NCI-H2081 (cell line): ENCODE data around the gene MYB.
"Not testable (repeated sequence)": the region's sequence is repeated elsewhere in the genome, so short reads cannot be mapped to it uniquely, and the experiment has no call there.

Experiments
- DNase-seq, 2 experiments: peaks; one replicate each; lab custom pipeline; 2025; lab: John Stamatoyannopoulos, UW

The MYB gene

DNA sequence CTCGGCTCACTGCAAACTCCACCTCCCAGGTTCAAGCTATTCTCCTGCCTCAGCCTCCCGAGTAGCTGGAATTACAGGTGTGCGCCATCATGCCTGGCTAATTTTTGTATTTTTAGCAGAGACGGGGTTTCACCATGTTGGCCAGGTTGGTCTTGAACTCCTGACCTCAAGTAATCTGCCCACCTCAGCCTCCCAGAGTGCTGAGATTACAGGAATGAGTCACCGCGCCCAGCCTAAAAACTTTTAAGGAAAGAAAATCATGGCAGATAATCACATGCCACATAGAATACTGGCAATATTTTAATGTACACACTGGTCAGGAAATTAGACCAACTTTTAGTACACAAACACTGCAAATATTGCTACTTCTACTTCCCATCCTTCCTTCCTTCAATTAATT is 16.7 kb upstream of the MYB start:
- DNase-seq, result not testable (repeated sequence)

GRCh38 chr6:135165031-135165430 is 16.1 kb upstream of the MYB start:
- DNase-seq, result no peak

DNA sequence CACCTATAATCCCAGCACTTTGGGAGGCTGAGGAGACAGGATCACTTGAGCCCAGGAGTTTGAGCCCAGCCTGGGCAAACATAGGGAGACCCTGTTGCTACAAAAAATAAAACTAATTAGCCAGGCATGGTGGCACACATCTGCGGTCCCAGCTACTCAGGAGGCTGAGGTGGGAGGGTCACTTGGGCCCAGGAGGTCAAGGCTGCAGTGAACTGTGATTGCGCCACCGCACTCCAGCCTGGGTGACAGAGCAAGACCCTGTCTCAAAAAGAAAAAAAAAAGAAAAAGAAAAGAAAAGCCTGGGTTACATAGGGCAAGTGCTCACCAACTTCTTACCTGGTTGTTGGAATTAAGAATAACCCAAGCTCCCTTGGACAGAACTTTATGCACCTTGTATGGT is 14.6 kb upstream of the MYB start:
- DNase-seq, result no peak

GRCh38 chr6:135167617-135168016 is 13.5 kb upstream of the MYB start:
- no peak for DNase-seq

- DNase-seq, result no peak
Observed at GRCh38 chr6:135168766-135169165, 12.3 kb upstream of the MYB start.

DNA sequence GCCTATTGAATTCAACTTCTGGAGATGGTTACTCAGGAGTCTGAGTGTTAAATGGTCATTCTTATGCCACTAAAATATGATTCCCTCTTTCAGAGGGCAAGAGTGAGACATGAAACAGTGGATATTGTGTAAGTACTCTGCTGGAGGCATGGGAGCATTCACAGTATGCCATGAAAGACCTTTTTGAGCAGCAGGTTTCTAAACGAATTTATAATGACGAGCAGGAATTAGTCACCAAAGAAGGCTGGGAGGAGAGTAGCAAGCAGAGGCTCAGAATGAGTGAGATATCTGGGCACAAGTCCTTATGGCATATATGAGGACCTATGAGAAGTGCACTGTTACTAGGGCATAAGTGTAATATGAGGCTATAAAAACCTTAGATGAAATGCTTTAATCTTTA is 10.9 kb upstream of the MYB start:
- no peak for DNase-seq

GRCh38 chr6:135170849-135171248 is 10.3 kb upstream of the MYB start:
- DNase-seq, result no peak

DNA sequence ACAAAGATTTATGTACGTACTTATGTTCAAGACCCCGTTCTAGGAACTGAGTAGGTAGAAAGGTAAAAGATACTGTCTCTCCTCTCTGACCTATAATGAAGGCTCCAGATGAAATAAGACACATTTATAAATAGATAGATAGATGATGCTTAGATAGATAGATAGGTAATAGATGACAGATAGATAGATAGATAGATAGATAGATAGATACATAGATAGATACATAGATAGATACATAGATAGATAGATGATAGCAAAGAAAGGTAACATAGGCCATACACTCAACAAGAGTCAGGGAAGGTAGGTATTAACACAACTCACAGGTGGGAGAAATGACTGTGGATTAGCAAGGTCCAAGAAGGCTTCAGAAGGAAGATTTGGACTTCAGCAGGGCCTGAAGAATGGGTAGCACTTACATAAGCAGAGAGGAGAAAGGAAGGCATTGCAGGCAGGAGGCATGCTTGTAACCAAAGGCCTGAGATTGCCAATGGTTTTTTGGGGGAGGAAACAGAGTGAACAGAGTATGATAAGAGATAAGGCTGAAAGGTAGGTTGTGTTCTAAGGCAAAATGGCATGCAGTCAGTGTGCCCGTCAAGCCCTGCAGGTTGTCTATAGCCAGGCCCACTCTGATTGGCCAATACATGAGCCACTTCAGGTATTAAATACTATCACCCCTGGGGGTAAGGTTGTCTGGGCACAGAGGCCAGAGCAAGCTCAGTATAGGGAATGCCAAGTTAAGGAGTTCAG is 7.7 kb upstream of the MYB start:
- DNase-seq, result no peak

GRCh38 chr6:135173989-135174484 is 7.1 kb upstream of the MYB start:
- no peak for DNase-seq

- no peak for DNase-seq
Observed at GRCh38 chr6:135176058-135176457, 5.0 kb upstream of the MYB start.

DNA sequence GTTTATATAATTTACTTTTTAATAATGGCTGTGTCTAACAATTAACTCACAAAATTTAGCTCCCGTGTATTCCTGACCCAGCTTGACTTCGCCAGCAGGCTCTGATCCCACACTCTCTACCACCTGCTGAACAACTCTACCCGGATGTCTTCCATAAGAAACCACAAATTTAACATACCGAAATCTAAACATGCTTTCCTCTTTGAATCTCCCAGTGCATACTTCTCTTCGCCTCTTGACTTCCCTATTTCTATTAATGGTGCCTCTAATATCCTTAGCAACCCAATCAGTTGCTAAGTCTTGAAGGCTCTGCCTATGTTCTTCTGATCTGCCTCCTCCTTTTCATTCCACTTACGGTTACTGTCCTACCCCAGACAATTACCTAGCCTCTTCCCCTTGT is 4.6 kb upstream of the MYB start:
- DNase-seq, result no peak

GRCh38 chr6:135179372-135179771 is 1.7 kb upstream of the MYB start:
- DNase-seq, result no peak

DNA sequence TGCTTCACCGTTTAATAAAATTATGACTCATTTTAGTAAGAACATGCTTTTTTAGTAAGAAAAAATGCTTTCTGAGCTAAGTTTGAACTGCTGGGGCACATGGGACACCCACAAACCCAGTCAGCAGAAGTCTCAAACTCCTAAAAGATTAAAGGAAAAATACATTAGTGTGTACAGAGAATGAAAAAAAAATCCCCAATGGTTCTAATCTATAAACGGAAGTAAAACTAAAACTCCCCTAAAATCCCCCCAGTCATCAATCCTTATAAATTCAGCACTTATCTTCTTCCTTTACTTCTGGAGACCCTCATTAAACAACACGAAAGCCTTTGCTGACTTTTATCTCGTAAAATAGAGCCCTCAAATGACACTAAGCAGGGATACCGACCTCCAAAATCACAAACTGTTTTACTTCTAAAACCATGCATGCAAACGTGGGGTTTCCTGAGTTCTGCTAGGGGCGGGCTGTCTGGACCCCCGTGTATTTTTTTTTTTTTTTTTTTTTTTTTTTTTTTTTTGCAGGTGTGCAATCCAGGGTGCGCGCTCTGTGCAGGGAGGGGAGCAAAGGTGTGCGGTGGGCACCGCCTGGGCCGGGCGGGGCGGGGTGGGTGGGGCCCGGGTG is 1.1 kb upstream of the MYB start:
- no peak for DNase-seq

DNA sequence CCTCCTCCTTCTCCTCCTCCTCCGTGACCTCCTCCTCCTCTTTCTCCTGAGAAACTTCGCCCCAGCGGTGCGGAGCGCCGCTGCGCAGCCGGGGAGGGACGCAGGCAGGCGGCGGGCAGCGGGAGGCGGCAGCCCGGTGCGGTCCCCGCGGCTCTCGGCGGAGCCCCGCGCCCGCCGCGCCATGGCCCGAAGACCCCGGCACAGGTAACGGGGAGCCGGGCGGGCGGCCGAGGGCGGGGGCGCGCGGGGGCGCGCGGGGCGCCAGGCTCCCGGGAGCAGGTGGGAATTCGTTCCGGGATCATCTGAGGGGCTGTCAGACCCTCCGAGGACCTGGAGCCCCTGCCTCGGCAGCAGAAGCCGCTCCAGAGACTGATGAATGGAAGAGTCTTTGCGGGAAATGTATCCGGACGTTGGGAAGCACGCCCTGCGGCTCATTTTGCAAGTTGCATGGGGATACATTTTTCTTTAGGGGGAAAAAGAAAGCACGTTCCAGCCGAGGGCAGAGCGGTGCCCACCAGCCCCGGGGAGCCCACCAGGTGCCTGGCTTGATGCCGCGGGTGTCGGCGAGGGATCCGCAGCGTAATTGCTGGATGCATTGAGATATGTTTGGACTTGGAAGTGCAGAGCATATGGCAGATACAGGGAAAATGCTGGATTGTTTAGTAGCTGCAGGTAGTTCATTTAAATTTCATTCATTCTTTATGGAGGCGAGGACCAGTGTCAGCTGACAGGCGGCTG is 394 bp downstream of the MYB start:
- peak; percentile 16 to 25 for DNase-seq

- peak; percentile 5 to 38 for DNase-seq
Observed at GRCh38 chr6:135182071-135183001, 1.2 kb downstream of the MYB start.

DNA sequence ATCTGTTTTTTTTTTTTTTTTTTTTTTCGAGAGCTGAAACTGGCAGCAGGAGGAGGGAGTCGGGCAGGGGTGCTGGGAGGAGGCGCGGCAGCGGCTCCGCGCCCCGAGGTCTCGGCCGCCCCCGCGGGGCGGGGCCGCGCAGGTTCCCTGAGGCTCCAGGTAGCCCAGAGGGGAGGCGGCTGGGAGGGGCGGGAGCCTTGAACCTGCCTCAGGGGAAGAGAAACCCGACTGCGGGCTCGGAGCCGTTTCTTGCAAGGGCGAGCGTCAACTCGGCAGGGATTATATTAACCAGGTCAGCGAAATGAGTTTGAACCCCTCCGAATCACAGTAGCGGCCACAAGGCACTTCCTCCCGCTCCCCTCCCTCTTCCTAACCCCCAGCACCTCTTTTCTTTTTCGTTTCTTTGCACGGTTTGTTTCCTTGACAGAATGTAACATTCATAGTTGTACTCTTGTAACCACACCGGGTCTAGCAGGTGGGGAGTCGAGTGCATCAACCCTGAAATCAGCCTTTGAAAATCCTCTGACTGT is 2.0 kb downstream of the MYB start:
- DNase-seq, result peak; percentile 35 to 74

GRCh38 chr6:135183532-135184440 is 2.7 kb downstream of the MYB start:
- DNase-seq, result peak; percentile 75 to 81

- no peak for DNase-seq
Observed at GRCh38 chr6:135185483-135185882, 4.4 kb downstream of the MYB start.

DNA sequence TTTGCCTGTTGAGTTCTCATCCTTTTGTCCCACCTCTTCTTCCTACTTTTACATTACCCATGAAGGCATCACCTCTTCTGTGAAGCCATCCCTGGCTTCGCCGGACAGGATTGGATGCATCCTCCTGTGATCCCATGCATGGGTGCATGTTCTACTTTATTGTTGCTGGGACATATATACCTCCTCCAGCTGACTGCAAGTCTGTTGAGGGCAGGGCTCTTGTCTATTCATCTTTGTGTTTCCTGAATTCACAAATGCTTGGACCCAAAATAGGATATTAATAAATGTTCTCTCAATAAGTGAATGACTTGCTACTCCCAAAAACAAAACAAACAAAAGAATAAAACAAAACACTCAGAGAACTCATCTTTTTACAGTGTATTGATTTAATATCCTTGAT is 5.1 kb downstream of the MYB start:
- no peak for DNase-seq

DNA sequence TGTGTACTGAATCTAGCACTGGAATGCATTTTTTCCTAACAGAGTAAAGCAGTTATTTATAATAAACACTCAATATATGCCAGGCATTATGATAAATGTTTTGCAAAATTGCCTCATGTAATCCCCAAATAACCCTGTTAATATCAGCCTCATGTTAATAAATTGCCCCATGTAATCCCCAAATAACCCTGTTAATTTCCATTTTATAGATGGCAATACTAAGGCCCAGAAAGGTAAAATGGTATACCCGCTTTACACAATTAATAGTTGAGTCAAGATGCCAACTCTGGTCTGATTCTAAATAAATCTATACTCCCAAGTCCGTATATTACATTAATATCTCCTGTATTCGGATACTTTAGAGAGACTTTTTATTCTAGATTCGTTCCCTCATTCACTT is 6.3 kb downstream of the MYB start:
- DNase-seq, result no peak

DNA sequence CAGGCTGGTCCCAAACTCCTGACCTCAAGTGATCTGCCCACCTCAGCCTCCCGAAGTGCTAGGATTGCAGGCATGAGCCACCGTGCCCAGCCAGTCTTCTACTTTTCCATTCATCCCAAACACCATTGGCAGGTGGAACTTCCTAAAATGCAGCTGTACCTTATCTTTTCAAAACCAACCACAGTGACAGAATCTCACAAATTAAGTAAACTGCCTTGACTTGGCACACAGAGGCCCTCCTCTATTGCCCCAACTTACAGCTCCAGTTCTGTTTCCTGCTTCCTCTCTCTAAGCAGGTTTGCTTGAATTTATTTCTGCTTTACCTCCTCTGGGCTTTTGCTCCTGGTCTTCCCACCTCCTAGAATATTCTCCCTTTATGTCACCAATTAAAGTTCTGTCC is 7.6 kb downstream of the MYB start:
- DNase-seq, result no peak
